Stimulated activated CD4-positive, alpha-beta T cell treated with anti-CD3 and anti-CD28 coated beads, Interleukin-2, amount 100 ng/mL, for 24 hours (primary cell): Measurements from ENCODE around the gene MRPL1.
"Not testable (repeated sequence)": the region's sequence is repeated elsewhere in the genome, so short reads cannot be mapped to it uniquely, and the experiment has no call there.

Experiments
- DNase-seq, 2 donors: peaks; one replicate each; pipeline ENCODE4 v3.0.0-alpha.2; 2020

MRPL1 gene

DNA sequence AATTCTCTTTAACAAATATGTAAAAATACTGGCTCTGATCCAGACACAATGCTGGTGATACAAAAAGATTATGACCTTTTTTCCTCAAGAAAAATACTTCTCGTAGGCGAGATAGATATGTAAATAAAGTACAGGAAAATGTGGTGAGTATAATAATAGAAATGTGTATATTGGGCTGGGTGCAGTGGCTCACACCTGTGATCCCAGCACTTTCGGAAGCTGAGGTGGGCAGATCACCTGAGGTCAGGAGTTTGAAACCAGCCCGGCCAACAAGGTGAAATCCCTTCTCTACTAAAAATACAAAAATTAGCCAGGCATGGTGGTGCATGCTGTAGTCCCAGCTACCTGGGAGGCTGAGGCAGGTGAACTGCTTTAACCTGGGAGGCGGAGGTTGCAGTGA lies 55.0 kb downstream of the MRPL1 start:
- DNase-seq = no peak

DNA sequence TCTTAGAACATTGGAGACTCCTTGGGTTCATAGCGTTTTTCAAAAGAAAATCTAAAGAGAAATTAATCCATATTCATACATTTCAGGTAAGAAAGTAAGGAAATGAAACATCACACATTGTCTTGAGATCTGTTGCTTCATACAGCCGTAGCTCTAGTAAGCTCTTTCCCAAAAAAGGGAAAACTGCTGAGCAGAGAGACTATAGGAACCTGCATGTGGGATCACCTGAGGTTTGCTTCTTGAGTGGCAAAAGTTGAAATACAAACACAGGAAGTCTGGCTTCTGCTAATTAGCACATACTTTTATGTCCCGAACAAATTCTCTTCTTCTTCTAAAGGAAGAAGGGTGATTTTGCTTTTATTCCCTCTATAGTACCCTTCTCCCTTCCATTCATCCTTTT lies 57.7 kb downstream of the MRPL1 start:
- DNase-seq = no peak

DNA sequence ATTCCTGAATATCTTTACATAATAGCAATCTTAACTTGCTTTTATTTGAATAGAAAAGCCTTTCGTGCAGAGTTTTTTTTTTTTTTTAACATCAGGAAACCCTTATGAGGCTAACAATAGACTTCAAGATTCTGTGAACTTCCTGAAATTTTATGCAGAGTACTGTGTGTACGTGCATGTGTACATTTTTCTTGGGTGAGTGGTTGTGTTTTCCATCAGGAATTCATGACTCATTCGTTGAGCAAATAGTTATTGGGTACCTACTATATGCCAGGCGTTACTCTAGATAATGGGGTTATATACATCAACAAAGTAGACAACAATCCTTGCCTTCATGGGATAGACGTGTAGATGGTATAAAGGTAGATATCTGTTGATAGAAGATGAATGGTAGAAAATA lies 59.1 kb downstream of the MRPL1 start:
- no peak for DNase-seq

DNA sequence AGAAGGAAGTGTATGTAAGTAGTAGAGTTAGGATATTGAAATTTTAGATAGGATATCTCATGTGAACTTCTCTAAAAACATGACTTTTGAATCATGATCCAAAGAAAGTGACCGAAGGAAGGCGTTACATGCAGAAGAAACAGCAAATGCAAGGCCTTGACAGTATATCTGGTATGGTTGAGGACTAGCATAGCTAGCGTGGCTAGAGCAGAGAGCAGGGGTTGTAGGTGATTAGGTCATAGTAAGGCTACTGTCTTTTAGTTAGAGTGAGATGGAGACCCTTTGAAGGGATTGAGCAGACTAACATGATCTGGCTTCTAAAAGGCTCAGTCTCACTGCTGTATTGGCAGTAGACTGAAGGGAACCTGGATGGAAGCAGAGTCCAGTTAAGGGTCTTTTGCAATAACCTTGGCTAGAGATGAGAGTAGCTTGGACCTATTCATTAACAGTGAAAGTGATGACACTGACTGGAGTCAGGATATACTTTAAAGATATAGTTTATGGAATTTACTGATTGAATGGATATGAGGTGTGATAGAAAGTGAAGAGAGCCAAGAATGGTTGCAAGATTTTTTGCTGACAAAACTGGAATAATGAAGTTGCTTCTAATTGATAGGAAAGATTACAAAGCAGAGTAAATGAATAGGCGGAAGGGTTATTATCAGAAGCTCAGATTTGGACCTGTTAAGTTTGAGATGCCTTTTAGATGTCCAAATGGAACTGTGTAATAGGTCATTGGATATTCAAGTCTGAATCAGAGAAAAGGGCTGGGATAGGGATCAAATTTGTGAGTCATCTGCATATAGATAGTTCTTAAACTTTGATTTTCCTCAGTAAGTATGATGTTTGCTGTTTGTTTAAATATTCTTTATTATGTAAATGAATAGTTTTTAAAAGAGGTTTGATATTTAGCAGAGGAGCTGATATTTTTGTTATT lies 59.8 kb downstream of the MRPL1 start:
- no peak for DNase-seq

DNA sequence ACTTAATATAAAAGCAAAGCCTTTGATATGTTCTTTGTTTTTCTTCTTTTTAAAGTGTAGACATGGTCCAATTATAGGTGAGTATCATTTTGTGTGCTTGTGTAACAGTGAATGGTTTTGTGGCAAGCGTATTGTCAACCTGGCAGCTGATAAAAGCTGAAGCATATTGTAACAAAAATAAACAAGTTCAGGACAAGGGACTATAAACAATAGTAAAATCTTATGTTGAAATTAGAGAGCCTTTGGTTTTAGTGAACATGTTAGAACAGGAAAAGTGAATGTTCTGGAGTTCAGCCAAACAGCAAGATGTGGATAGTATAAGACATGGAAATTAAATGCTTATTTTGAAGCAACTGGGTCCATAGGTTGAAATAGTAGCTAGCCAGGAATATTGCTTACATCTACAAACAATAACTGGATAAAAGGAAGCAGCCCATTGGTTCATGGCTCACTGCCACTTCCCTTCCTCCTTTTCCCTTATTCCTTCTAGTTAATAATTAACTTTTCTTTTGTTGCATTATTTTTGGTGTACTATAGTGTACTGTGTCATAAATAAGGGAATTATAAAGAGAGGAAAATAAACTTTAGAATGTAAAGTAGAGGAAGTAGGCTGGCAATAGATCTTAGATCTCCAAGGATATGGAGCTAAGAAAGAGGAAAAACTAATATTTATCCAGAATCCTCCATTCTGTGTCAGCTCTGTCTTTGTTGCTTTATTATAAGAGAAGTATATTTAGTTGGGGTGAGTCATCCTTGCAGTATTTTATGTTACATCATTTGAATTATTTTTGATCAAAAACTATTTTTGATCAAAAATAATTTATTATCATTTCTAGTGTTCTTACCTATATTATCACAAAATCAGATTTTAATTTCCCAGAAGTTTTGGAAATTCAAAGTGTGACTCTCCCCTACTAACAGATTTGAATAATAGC lies 65.6 kb downstream of the MRPL1 start:
- no peak for DNase-seq

DNA sequence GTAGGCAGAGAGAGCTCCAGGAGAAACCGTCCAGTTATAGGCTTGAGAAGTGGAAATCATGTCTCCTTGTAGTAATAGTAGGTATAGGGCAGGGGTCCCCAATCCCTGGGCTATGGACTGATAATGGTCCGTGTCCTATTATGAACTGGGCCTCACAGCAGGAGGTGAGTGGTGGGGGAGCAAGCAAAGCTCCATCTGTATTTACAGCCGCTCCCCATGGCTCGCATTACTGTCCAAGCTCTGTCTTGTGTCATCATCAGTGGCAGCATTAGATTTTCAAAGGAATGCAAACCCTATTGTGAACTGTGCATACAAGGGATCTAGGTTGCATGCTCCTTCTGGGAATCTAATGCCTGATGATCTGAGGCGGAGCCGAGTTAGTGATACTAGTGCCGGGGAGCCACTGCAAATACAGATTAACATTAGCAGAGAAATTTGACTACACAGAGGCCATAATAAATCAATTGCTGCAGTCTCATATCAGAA lies 67.6 kb downstream of the MRPL1 start:
- no peak for DNase-seq

DNA sequence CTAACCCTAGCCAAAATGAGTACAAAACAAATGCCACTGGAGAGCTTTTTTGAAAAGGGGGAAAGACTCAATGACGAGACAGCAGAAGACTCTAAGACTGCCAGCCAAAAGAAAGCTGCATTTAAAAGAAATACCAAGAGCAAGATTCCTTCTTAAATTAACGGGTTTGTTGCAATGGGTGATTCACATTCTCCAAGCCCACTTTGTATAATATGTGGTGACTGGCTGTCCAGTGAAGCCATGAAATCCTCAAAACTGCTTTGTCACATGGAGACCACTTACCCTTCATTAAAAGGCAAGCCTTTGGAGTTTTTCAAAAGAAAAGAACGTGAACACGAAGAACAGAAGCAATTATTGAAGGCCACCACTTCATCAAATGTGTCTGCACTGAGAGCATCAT lies 68.2 kb downstream of the MRPL1 start:
- no peak for DNase-seq

DNA sequence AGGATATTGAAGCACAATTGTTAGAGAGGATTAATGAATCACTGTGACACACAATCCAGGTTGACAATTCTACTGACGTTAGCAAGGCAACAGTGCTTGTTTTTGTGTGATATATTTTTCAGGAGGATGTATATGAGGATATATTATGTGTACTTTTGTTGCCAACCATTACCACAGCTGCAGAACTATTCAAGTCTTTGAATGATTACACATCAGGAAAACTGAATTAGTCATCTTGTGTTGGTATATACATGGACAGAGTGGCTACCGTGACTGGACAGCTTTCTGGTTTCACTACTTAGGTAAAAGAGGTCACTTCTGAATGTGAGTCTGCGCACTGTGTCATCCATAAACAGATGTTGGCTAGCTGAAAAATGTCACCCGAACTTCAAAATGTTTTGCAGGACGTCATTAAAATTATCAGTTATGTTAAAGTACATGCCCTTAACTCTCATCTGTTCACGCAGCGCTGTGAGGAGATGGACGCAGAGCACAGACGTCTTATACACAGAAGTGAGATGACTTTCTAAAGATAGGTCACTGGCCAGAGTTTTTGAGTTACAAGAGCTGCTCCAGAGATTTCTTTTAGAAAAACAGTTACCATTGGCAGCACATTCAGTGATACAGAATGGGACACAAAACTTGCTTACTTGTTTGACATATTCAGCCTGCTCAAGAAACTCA lies 69.0 kb downstream of the MRPL1 start:
- no peak for DNase-seq

DNA sequence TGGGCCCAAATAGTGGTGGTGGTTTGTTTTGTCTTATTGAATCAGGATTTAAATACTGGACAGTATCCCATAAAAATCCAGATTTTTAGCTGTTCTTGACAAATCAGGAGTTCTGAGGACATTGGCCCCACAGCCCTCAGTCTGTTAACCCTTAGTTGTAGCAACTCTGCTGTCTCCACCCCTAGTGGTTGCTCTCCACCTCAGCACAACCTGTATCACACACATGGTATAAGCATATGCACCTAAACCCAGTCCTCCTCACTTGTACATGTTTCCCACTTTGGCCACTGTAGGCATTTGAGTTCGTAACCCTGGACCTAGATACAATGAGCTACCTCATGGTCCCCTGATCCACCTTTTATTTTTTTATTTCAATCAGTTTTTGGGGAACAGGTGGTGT lies 75.9 kb downstream of the MRPL1 start:
- DNase-seq = no peak

DNA sequence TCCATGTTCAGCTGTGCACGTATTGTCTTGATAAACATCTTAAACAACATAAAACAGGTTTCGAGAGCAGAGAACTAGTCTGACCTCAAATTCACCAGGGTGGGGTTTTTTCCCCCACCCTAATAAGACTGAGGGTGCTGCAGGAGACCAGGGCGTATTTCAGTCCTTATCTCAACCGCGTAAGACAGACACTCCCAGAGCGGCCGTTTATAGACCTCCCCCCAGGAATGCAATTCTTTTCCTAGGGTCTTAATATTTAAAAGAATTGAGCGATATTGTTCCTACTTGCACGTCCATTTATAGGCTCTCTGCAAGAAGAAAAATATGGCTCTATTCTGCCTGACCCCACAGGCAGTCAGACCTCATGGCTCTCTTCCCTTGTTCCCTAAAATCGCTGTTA lies 83.3 kb downstream of the MRPL1 start:
- not testable (repeated sequence) for DNase-seq

DNA sequence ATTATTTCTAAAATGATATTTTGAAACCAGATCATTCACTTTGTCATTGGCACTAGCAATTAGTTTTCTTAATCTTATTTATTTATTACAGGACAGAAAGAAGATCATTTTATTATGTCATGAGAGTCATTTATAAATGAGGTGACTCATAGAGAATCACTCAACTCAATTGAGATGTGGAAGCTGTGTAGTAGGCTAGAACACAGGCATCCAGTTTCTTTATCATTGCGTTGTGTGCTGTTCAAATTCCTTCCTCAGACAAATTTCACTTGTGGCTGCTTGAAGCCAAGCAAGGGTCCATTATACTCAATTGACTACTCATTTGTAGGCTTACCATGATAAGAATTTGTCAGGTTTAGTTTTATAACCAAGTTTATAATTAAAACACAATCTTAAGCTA lies 87.6 kb downstream of the MRPL1 start:
- no peak for DNase-seq

DNA sequence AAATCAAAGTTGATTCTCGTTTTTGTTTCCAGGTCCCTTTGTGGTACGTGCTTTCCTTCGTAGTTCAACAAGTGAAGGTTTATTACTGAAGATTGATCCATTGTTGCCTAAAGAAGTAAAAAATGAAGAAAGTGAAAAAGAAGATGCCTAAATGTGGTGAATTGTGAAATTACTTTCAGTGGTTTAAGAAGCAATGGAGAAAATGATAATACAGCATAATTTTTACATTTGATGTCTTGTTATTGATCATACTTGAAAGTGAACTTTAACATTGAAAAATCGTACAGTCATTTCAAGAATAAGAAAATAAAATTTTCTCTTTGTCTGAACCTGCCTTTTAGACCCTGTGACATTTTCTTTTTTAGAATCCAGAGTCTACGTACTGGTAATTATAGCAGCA lies 89.8 kb downstream of the MRPL1 start:
- DNase-seq = no peak

DNA sequence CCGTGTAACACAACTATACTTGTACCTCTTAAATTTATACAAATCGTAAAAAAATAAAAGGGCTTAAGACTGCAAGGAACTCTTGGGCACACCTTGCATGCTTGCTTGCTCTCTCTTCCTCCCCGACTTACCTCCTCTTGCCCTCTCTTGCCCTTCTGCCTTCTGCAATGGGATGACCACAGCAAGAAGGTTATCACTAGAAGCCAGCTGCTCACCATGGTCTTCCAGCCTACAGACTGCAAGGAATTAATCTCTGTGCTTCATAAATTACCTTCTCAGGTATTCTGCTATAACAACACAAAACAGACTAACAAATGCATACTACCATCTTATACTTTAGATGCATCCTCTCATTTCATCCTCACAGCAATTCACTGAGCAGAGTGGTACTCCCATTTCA lies 92.1 kb downstream of the MRPL1 start:
- DNase-seq = no peak

DNA sequence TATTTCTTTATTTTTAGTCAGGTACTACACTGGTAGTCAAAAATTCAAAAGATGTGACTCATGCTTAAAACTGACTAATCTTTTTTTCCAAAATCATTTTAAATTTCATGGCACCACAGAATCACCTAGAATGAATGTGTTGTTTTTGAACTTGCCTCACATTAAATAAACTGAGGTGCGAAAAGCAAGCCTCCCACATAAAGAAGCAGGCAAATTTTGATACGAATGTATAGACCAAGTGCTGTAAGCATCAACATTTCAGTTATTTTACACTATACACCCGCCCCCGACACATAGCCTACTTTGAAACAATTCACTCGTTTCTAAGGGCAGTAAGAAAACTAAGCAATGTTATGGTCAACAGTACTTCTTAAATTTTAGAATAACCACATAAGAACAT lies 94.3 kb downstream of the MRPL1 start:
- DNase-seq = no peak

DNA sequence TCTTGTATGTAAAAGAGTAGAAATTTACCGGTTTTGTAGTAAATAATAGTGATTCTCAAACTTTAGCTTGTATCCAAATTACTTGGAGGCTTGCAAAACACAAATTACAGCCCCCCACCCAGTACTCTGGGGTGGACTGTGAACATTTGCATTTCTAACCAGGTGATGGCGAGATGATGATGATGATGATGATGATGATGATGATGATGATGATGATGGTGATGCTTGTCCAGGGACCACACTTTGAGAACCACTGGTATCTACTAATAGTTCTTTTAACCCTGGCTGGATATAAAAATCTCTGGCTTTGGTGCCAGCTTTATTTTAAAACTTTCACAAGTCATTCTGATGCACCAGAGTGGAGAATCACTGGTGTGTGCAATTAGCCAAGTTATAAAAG lies 96.3 kb downstream of the MRPL1 start:
- DNase-seq = no peak

DNA sequence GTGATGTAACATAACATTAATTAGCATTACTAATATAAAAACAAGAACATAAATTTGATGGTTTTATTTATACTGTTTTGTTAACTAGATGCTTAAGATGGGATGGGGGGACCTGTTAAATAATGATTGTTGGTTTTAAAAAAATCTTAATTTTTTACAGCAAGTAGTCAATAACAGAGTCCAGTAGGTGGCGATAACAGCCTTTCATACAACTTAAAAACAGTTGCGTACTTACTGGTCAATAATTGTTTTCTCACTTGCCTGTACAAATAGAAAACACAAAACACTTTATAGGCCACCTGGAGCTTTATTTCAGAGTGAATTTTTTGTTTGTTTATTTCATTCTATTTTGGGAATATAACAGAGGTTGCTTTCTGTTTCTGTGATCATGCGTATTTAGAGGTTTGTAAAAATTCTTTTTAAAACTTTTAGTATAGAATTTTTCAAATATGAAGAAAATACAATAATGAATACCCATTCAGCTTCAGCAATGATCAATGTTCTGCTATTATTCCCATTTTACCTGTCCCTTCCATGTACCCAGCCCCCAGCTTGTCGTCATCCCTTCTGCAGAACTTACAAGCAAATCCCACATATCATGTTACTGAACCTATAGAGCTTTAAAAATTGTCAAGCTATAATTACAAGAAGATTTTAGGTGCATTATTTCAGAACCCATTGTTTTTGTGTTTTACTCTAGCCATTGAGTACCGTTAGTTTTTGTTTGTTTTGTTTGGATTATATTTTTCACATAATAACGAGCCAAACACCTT lies 97.1 kb downstream of the MRPL1 start:
- DNase-seq = no peak

DNA sequence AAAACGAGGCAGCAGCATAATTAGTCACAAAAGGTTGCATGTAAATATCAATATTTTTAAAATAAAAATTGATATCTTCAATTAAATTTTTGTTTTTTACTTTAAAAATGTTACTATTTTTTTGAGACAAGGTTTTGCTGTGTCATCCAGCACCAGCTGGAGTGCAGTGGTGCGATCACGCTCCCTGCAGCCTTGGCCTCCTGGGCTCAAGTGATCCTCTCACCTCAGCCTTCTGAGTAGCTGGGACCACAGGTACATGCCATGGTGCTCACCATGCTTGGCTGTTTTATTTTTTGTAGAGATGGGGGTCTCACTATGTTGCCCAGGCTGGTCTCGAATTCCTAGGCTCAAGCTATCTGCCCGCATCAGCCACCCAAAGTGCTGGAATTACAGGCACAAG lies 97.7 kb downstream of the MRPL1 start:
- no peak for DNase-seq

DNA sequence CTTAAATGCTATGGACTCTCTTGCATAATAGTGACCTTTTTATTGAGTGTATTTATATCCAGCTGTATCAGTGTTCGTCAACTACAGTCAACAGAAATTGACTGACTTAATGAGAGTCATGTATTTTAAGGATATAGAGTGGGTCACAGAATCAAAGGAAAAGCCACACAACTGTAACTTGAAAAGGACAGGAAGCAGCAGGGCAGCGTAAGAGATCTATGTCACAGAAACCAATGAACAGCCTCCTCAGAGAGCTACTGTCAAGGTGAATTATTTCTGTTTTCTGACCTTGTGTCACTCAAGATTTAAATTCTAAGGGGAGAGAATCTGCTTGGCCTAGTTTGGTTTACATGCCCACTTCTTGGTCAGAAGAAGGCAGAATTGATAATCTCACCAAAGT lies 100.4 kb downstream of the MRPL1 start:
- no peak for DNase-seq

DNA sequence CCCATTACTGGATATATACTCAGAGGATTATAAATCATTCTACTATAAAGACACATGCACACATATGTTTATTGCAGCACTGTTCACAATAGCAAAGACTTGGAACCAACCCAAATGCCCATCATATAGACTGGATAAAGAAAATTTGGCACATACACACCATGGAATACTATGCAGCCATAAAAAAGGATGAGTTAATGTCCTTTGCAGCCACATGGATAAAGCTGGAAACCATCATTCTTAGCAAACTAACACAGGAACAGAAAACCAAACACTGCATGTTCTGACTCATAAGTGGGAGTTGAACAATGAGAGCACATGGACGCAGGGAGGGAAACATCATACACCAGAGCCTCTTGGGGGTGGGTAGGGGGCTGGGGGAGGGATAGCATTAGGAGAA lies 111.0 kb downstream of the MRPL1 start:
- not testable (repeated sequence) for DNase-seq

DNA sequence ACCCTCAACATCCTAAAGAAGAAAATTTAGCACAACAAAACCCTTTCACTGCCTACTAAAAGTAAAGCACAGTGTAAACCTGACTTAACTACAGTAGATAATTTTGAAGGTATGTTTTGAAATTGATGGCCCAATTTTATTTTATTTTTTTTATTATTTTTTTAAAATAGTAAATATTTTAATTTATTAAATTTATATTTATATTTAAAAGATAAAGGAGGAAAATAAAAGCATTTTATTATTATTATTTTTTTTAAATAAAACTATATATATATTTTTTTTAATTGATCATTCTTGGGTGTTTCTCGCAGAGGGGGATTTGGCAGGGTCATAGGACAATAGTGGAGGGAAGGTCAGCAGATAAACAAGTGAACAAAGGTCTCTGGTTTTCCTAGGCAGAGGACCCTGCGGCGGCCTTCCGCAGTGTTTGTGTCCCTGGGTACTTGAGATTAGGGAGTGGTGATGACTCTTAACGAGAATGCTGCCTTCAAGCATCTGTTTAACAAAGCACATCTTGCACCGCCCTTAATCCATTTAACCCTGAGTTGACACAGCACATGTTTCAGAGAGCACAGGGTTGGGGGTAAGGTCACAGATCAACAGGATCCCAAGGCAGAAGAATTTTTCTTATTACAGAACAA lies 120.4 kb downstream of the MRPL1 start:
- not testable (repeated sequence) for DNase-seq

DNA sequence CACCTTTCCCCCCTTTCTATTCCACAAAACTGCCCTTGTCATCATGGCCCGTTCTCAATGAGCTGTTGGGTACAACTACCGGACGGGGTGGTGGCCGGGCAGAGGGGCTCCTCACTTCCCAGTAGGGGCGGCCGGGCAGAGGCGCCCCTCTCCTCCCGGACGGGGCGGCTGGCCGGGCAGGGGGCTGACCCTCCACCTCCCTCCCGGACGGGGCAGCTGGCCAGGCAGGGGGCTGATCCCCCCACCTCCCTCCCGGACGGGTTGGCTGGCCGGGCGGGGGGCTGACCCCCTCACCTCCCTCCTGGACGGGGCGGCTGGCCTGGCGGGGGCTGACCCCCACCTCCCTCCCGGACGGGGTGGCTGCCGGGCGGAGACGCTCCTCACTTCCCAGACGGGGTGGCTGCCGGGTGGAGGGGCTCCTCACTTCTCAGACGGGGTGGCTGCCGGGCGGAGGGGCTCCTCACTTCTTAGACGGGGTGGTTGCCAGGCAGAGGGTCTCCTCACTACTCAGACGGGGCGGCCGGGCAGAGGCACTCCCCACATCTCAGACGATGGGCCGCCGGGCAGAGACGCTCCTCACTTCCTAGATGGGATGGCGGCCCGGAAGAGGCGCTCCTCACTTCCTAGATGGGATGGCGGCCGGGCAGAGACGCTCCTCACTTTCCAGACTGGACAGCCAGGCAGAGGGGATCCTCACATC lies 121.1 kb downstream of the MRPL1 start:
- DNase-seq = not testable (repeated sequence)
